H7 (cell line): ENCODE results near the gene PAIP1. TPM values are rescaled to one million over a fixed set of nuclear protein-coding genes. Genes with fewer than 3 reads are reported as not detected.
"Not testable (repeated sequence)": the region's sequence is repeated elsewhere in the genome, so short reads cannot be mapped to it uniquely, and the experiment has no call there.

ENCODE experiments used
- DNase-seq: peaks from one replicate; pipeline ENCODE4 v3.0.0; 2012
- H3K27me3 ChIP-seq: 2 replicates; pipeline ENCODE4 v1.6.0; 2011; ENCODE audit warnings: mild to moderate bottlenecking, low read length; ENCODE audit not compliant: control insufficient read depth, insufficient read depth
- H3K36me3 ChIP-seq: replicated peaks from 2 replicates; pipeline ENCODE4 v1.5.1; 2011; ENCODE audit warnings: low read length; ENCODE audit not compliant: control insufficient read depth, insufficient read depth
- H3K4me3 ChIP-seq: 2 replicates; pipeline ENCODE4 v1.5.1; 2011; ENCODE audit warnings: low read depth, mild to moderate bottlenecking, control low read depth, low read length, moderate library complexity; ENCODE audit not compliant: insufficient read depth
- total RNA-seq: library from RNA; depleted of rRNA; stranded (reverse); fragments of >200 nt; shearing (Covaris generic); gene quantifications from 2 replicates; pipeline ENCODE4 v1.2.3, GENCODE V29; 2014

PAIP1 gene
- total RNA-seq, 1 experiment from 2014 or later: 117 TPM

GRCh38 chr5:43514816-43515677, 41.8 kb downstream of the PAIP1 start, which contains the start of gene C5orf34:
Gene C5orf34 (minus strand): TSS chr5:43515148. CDS start chr5:43509339, 5,809 bp downstream.
- Histone ChIP-seq H3K36me3 (no peaks in the 10 kb centered on the region; the same call in 1 of the 2 replicates), H3K4me3 (peak within 1 kb of the TSS; percentile 58), H3K27me3 (no peaks in the 10 kb centered on the region)
- peak; percentile 94 for DNase-seq

DNA sequence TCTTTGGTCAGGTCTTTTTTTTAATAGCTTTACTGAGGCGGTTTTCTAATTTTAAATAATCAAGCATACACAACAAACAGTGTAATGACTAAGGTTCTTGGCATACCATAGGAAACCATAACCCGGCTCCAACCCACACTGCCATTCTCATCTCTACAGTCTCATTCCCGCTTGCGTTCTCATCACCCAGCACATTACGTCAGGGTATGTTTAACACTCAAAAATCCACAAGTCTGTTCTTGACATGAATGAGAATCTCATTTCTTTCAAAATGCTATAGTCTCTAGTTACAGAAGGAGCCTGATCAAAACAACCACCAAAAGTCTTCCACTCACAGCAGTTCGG, 42.4 kb downstream of the PAIP1 start:
- H3K27me3 ChIP-seq: no peaks in the 10 kb centered on the region
- peak; percentile 36 for DNase-seq
- peak overlapping the region; percentile 58 for H3K4me3 ChIP-seq
- H3K36me3 ChIP-seq: no peaks in the 10 kb centered on the region; the same call in 1 of the 2 replicates

DNA sequence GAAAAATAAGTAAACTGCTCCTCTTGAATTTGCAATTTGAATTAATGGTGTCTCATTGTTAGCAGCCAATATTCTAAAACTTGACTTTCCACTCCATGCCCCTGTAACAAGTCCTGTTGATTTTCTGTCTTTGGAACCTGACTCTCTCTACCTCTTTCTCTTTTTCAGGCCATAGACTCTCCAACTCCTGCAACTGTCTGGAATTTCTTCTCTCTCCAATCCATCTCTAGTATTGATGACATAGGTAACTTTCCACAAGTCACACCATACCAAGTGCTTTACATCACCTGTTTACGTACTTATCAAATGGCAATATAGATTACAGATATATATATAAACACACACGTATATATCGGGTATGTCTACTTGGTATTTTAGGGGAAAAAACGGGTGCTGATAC, 42.9 kb downstream of the PAIP1 start:
- H3K36me3 ChIP-seq: no peaks in the 10 kb centered on the region; the same call in 1 of the 2 replicates
- H3K4me3 ChIP-seq: peak overlapping the region; percentile 58
- no peak for DNase-seq
- no peaks in the 10 kb centered on the region for H3K27me3 ChIP-seq

GRCh38 chr5:43511062-43511461, 45.8 kb downstream of the PAIP1 start:
- not testable (repeated sequence) for DNase-seq, H3K4me3 ChIP-seq, H3K36me3 ChIP-seq, H3K27me3 ChIP-seq

- DNase-seq: no peak
- Histone ChIP-seq H3K36me3 (peaks cover 1% of the 10 kb centered on the region; the same call in 1 of the 2 replicates), H3K4me3 (no peak overlapping the region), H3K27me3 (no peaks in the 10 kb centered on the region)
Measured at GRCh38 chr5:43498581-43498980, 58.3 kb downstream of the PAIP1 start.

DNA sequence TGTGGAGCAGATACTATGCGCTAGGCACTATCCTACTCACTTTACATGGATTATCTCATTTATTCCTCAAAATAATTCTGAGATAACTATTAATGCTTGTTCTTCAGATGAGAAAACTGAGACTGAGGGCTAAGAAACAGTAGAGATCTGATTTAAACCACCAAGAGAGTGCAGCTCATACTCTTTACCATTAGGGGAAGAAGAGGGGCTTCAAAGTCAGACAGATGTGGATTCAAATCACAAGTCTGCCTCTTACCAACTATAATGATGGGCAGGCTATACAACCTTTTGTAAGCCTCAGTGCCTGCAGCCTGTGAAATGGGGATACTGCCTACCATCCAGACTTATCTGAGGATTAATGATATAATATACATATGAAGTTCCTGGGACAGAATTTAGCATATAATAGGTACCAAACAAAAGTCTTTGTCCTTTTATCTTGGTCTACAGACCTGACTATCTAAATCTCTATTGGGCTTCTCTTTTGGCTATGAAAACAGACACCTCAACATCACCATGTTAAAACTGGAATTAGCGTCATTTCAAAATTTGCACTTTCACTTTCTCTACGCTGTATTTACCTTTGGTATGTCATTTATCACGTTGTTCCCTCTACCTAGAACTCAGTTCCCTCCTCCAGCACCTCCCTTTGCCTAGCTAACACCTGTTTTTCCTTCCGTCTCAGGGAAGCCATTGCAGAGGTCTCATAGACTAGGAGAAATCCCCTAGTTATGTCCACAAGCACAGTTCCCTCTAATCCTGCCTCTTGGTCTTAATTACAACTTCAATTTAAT, 59.4 kb downstream of the PAIP1 start:
- Histone ChIP-seq H3K27me3 (no peaks in the 10 kb centered on the region), H3K4me3 (no peak overlapping the region), H3K36me3 (peaks cover 1% of the 10 kb centered on the region; the same call in 1 of the 2 replicates)
- no peak for DNase-seq

DNA sequence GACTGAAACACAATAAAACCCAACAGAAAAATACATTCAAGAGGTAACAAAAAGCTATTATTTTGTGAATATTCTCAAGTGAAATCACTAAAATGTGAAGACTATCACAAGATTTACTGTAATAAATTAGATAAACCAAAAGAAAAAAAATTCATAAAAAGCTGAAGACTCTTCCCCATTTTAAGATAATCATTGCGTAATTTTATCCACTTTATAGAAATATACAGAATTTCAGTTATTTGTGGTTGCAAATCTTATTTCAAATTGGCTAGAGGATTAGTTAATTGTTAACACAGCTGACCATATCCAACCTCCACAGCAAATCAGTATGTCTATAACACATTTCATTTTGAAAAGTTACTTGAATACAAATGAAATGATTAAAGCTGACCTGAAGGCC, 65.6 kb downstream of the PAIP1 start:
- Histone ChIP-seq H3K36me3 (peaks cover 3% of the 10 kb centered on the region), H3K27me3 (no peaks in the 10 kb centered on the region), H3K4me3 (no peak overlapping the region)
- DNase-seq: no peak

- H3K4me3 ChIP-seq: no peak overlapping the region
- peaks cover 3% of the 10 kb centered on the region for H3K36me3 ChIP-seq
- no peak for DNase-seq
- H3K27me3 ChIP-seq: no peaks in the 10 kb centered on the region
Measured at GRCh38 chr5:43486353-43486752, 70.5 kb downstream of the PAIP1 start.

DNA sequence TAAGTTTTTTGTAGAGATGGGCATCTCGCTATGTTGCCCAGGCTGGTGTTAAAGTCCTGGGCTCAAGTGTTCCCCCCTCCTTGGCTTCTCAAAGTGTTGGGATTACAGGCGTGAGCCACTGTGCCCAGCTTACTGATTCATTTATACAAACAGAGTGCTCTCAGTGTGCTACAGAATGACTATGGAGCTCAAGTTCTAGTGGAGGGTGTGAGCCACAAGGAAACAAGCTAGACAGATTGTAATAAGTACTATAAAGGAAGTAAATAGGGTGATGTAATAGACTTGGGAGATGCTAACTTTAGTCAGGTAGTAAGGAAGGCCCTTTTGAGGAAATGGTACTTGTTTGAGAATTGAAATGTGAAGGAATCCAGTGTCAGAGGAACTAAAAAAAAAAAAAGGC, 71.5 kb downstream of the PAIP1 start:
- Histone ChIP-seq H3K36me3 (peaks cover 3% of the 10 kb centered on the region), H3K27me3 (no peaks in the 10 kb centered on the region)

GRCh38 chr5:43484106-43484849, 72.6 kb downstream of the PAIP1 start:
- peak overlapping the region; percentile 97 for H3K4me3 ChIP-seq
- no peaks in the 10 kb centered on the region for H3K27me3 ChIP-seq
- peaks cover 2% of the 10 kb centered on the region for H3K36me3 ChIP-seq
- peak; percentile 84 for DNase-seq

More for the DNA sequence above, 71.5 kb downstream of the PAIP1 start:
- DNase-seq: no peak
- no peak overlapping the region for H3K4me3 ChIP-seq

DNA sequence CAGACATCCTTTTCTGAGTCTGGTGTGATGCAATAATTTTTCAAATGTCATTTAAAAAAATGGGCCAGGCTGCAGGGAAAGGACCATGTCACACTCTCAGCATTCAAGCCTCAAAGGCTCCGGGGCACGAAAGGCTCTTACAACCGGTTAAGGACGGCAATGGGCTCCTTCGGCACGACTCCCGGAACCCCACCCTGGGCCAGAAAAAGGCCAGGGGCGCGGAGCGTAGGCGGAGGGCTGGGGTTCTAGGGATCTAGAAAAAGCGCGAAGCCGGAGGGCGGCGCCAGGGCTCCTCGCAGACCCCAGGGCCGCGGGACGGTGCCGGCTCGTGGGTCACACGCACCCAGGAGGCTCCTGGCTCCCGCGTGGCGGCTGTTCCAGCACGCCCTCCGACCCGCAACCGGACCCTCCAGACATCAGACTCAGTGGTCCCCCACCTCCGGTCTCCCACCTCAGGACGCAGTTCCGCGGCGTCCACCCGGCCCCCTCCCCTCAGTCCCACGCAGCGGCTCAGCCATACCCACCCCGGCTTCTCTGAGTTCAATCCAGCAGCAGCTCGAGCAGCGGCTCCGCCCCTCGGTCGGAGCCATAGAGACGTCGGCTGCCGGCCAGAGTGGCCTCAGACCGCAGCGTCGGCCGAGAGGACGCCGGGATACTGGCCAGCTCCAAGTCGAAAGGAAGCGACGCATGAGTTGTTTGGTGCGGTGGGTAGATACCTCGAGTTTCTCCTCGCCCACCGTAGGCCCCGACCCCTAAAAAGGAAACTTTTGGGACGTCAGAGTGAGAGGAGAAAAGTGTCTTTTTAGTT, 73.4 kb downstream of the PAIP1 start, which contains the start of gene TMEM267:
TSS of gene TMEM267 (minus strand) at position 568 of the 808 bp plus-strand sequence. CDS start 29,896 bp downstream, outside the sequence.
- Histone ChIP-seq H3K36me3 (no peaks in the 10 kb centered on the region; the same call in 1 of the 2 replicates), H3K4me3 (peak within 1 kb of the TSS; percentile 97)
- DNase-seq: peak; percentile 89

DNA sequence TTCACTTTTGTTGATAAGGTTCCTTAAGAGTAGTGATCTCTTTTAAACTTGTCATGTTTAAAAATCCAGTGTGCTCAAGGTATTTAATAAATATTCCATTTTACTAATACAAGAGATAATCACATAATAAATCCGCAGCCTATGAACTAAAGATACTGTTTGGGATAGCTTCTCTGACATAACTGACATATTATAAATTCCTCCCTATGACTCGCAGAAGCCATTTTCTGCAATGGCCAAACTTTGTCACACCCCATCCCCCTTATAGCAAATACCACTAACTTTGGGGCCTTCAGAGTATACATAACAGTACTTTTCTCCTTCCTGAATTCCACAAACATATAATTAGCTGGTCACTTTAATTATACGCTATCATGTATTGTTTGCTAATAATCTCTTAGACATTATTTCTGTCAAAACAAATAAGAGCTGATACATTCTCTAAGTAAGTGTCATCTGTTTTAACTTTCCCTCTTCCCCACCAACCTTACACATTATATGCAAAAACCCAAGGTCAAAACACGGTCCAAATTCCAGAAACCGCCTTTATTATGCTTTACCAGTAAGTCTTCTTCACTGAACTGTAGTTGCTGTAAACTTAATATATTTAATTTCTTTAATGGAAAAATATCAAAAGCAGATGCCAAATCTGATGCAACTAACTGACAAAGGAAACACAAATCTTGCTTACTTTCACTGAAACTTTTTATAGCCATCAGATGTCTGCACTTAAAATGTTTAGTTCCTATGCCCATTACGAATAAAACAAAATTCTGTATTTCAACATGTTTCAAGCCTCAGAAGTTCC, 74.2 kb downstream of the PAIP1 start:
- no peaks in the 10 kb centered on the region for H3K27me3 ChIP-seq
- H3K4me3 ChIP-seq: peak overlapping the region; percentile 97
- DNase-seq: peak; percentile 23
- H3K36me3 ChIP-seq: no peaks in the 10 kb centered on the region; the same call in 1 of the 2 replicates

More for the DNA sequence above, 73.4 kb downstream of the PAIP1 start, which contains the start of gene TMEM267:
- no peaks in the 10 kb centered on the region for H3K27me3 ChIP-seq
